HCT116 (cell line): ENCODE results near the gene NAPB.

Source experiments
- CEBPB ChIP-seq: IDR thresholded peaks from 2 replicates; pipeline ENCODE4 v1.6.1; 2012; ENCODE audit warnings: low read depth
- CTCF ChIP-seq, 3 experiments: fragments of 200-600 bp in 1 of 3; sonication (generic) in 1 of 3; IDR thresholded peaks in 2 of 3; conservative IDR thresholded peaks in 1 of 3; 2 replicates each; pipeline ENCODE4 v1.5.1; 2012 to 2017; ENCODE audit warnings: low read depth in 2 of 3, low read length in 2 of 3, antibody characterized with exemption in 1 of 3, borderline replicate concordance in 1 of 3, control low read depth in 1 of 3, mild to moderate bottlenecking in 1 of 3, mixed read lengths in 1 of 3, mixed run types in 1 of 3, moderate library complexity in 1 of 3; ENCODE audit not compliant: insufficient read depth in 1 of 3

DNA sequence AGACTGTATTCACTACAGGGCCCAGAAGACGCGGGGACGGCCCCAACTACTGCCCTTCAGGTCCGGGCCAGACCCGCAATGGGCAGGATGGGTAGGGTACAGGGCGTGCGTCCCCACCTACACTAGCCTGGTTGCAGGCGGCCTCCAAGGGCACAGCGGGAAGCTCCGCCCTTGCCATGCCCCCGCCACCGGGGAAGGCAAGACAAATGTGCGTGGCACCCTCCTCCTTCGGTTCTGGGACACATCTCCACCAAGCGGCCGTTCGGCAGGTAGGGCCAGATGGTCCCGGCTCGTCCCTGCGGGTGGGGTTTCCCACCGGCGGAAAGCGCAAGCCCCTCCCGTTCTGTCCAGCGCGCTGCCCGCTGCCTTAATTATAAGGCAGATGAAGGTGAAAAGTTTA is 65.1 kb downstream of the NAPB start:
- TF ChIP-seq CEBPB (no peak), CTCF (IDR thresholded peaks at IDR 0.05 in 2 of 3, conservative IDR thresholded peaks at IDR 0.05 in 1 of 3; ENCODE audit: borderline replicate concordance in 1 of 3, insufficient read depth in 1 of 3, low read depth in 2 of 3, low read length in 2 of 3) (no peak)
